ENCODE measurements around the gene CFAP65. TPM values are rescaled to one million over a fixed set of nuclear protein-coding genes. Genes with fewer than 3 reads are reported as not detected.

Gene CFAP65
- total RNA-seq, 1 experiment from 2014 or later: 0.03 TPM

DNA sequence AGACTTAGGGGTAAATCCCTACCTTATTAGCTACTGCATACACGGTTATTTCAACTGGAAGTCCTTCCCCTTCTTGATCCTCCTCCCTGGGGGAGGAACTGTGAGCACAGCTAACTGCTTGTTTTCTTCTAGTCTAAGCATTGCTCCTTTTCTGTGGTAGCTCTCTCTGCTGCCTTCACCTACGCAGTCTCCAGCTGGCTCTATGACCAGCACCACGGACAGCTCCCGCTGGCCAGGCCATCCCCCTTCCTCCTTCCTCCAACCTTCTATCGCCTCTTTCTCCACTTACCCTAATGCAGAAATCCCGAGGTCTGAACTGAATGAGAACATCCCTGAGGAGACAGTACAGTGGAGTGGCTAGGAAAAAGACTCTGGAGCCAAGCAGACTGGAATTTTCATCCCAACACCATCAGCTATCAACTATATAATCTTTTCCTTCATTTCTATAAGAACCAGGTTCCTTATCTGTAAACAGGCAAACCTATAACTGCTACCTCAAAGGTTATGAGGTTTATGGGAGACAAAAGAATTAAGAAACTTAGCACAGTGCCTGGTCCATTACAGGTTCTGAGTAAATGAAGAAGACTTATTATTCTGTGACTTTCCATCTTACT, 4.7 kb upstream of the CFAP65 start:
- Histone ChIP-seq H3K36me3 (no peaks in the 10 kb centered on the region), H3K9me3 (no peaks in the 10 kb centered on the region), H3K4me3 (no peak overlapping the region), H3K27me3 (peaks cover 22% of the 10 kb centered on the region)
- peak; percentile 28 for DNase-seq

DNA sequence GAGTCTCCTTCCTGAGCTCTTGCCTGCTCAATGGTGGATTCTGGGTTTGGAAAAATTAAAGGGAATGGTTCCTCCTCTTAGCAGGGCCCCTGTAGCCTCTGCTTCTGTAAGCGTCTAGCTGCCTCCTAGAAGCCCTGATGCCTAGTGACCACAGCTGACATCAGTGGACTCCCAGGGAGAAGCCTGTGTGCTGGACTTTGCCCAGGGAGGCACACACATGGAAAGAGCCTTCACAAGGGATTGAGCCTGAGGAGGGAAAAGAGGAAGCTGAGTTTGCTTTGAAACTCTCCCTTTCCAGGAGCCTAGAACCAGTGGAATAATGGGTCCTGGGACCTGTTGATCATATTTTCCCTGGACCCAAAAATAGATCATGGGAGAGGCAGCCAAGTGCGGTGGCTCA, 1.4 kb upstream of the CFAP65 start:
- Histone ChIP-seq H3K27me3 (peaks cover 31% of the 10 kb centered on the region), H3K9me3 (no peaks in the 10 kb centered on the region), H3K36me3 (no peaks in the 10 kb centered on the region), H3K4me3 (no peak overlapping the region)
- no peak for DNase-seq

DNA sequence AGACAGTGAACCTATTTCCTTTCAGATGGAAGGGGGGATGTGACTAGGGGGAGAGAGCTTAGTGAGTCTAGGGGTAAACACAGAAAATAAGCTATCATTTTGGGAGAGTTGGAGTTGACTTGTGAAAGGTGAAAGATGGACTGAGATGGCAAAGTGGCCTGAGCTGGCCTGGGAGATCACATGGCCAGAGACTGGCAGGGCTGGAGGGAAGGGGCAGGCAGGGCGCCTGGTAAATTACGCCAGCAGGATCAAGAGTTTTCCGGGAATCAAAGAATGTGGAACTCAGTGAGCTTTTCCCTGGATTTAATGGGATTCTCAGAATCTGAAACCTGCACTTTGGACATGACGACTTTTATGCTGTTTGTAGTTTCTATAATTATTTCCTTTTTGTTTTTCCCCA, 841 bp upstream of the CFAP65 start:
- no peaks in the 10 kb centered on the region for H3K36me3 ChIP-seq
- H3K4me3 ChIP-seq: no peak overlapping the region
- peaks cover 31% of the 10 kb centered on the region for H3K27me3 ChIP-seq
- DNase-seq: no peak
- H3K9me3 ChIP-seq: no peaks in the 10 kb centered on the region

DNA sequence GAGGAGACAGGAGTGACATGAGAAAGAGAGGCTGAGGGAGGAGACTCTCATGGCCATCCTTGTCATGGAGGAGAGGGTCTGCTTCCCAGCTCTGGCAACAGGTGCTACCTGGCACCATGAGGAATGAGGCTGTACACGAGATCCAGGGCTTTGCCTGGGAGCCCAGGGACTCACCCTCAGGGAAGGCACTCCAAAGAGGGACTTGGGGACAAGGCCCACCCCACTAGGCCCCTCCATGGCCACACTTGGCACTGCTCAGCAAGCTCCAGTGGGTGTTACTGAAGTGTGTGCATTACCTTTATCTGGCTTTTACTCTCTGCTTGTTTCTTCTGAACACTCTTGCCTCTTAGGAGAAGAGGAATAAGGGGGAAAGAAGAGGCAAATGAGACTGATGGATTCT, 2.7 kb downstream of the CFAP65 start:
- no peak for DNase-seq
- Histone ChIP-seq H3K9me3 (no peaks in the 10 kb centered on the region), H3K4me3 (no peak overlapping the region), H3K27me3 (peaks cover 40% of the 10 kb centered on the region), H3K36me3 (no peaks in the 10 kb centered on the region)

DNA sequence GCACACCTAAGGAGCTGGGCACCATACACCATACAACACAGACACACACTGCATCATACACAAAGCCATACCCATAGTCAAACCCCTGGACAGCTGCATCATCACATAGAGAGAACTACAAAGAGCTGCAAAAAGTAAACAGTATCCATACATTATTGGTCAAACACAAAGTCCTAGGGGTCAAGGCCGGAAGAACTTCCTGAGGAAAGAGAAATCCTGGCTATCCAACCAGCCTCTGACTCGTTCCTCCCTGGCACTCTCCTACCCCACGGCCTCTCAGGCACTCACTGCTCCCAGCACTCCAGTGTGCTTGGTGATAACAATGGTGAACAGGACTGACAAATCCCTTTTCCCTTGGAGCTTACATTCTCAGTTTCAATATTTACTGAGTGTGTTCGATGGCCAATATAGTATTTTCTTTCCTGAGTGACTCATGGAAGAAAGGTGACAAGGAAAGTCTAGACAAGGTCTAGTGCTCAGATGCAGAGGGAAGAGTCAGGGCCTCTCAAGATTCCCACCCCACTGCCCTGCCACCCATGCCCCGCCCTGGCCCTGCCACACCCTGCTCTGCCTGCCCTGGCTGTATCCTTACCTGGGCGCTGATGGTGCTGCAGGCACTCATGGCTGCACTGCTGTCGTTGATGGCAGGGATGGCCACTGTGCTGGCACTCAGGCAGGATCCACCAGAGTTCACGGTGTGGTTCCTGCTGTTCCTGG, 3.4 kb downstream of the CFAP65 start:
- Histone ChIP-seq H3K9me3 (no peaks in the 10 kb centered on the region), H3K27me3 (peaks cover 39% of the 10 kb centered on the region), H3K4me3 (no peak overlapping the region), H3K36me3 (no peaks in the 10 kb centered on the region)
- no peak for DNase-seq

DNA sequence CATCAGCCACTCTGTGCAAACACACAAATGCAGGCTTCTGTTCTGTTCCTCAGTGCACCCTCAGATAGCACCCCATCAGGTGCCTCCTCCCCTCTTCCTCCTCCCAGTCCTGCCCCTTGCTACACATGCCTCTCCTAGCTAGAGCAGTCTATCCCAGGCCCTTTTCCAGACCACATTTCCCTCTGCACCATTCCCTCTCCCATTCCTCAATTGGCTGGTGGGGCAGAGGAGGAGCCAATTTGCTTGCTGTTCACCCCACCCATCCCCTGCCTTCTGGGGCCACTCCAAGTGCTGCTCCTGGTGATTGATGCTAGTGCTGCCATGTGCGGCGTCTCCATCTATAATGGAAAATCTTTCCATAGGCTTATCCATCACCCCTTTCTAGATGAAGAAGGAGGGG, 5.4 kb downstream of the CFAP65 start:
- no peak for DNase-seq
- H3K27me3 ChIP-seq: peaks cover 24% of the 10 kb centered on the region
- H3K9me3 ChIP-seq: no peaks in the 10 kb centered on the region
- H3K4me3 ChIP-seq: no peak overlapping the region
- H3K36me3 ChIP-seq: no peaks in the 10 kb centered on the region

DNA sequence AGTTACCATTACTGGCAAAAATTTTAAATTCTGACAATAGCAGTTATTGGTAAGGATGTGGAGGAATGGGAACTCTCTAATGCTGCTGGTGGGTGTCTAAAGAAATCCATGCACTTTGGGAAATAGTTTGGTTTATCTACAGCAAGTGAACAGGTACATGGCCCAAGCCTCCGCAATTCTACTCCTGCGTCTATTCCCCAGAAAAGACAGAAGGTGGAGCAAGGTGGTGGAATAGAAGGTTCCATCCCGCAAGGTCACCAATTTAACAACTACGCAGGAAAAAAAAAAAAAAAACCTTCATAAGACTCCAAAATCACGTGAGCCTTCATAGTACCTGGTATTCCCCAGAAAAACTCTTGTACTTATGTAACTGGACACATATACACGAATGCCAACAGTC, 6.5 kb downstream of the CFAP65 start:
- DNase-seq: no peak
- H3K9me3 ChIP-seq: no peaks in the 10 kb centered on the region
- H3K36me3 ChIP-seq: no peaks in the 10 kb centered on the region
- no peak overlapping the region for H3K4me3 ChIP-seq
- H3K27me3 ChIP-seq: peaks cover 15% of the 10 kb centered on the region

DNA sequence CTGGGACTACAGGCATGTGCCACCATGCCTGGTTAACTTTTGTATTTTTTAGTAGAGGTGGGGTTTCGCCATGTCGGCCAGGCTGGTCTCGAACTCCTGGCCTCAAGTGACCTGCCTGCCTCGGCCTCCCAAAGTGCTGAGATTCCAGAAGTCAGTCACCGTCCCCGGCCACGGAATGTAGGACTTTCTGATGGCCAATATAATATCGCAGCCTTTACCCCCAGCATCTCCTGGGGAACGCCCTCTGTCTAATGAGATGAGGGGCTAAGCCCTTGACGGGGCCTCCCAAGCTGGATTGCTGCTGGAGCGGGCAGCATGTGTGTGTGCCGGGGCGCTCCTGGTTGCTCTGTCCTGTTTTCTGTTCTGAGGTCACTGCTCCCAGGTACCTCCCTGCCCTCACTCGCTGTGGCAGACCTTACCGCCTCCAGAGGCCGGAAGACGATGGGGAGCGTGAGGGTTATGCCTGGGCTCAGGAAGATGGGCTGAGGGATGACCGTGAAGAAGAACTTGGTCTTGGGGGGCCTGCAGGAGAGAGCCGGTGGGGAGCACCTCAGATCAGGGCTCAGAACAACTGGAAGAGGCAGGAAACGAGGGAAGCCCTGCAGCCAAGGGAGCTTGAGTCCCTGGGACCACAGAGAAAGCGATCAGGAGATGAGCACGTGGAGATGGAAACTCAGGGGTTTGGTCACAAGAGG, 9.1 kb downstream of the CFAP65 start:
- Histone ChIP-seq H3K27me3 (peaks cover 15% of the 10 kb centered on the region), H3K4me3 (no peak overlapping the region), H3K9me3 (no peaks in the 10 kb centered on the region)

DNA sequence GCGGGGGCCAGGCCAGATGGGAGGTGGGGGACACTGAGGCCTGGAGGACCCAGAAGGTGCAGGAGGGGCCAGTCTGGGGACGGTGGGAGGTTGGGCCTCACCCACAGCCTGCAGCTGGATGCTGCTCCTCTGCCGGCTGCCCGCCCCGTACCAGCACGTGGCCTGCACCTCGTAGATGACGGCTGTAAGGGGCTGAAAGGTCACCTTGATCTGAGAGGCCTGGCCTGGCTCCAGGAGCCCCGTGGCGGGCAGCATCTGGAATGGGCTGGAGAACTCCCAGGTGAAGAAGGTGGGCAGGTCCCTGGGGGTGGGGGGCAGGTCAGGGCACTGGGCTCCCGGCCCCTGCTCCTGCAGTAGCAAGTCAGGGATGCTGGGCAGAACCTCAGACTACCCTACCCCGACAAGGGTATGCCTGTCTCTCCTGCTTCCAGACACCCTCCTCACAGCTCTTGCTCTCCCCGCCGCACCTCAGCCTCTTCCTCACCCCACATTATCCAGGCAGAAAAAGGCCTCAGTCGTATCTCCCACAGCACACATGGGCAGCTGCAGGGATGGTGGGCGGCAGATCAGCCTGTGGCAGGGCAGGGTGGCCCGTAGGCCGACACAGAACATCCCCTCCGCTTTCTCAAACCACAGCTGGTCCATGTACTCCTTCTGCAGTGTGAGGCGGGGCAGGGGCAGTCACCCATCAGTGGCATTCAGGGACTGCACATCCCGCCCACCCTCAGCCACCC, 10.1 kb downstream of the CFAP65 start:
- DNase-seq: no peak
- Histone ChIP-seq H3K36me3 (no peaks in the 10 kb centered on the region), H3K4me3 (no peak overlapping the region), H3K27me3 (peaks cover 15% of the 10 kb centered on the region), H3K9me3 (no peaks in the 10 kb centered on the region)

More for the DNA sequence above, 9.1 kb downstream of the CFAP65 start:
- DNase-seq: no peak
- H3K36me3 ChIP-seq: no peaks in the 10 kb centered on the region

DNA sequence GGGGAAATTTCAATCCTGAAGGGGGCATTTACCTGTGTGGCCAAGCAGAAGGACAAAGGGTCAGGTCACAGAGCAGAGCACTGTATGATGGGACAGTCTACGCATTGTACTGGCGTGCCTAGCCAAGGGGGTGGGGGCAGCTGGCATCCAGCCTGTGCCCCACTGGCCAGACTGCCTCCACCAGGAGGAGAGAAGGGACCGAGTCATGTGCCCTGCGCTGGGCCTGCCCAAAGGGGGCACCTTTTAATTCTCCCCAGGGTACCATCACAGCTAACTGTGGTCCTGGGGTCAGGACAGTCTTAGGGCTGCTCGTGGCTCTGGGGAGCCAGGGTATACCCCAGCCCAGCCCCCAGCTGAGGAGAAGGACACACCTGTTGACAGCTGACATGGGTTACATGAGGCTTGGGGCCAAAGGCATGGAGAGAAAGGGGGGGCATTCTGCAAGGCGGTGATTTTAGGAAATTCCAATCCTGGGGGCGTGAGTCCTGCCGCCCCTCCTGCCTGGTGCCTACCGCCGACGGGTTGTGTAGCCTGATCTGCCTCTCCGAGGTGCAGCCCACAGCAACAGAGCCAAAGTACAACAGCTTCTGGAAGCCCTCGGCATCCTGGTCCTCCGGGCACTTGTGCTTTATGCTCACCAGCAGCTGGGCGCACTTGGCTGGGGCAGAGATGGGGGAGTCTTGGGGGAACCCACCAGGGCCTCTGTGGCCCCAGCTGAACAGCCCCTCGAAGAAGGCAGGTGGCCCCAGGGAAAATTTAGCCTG, 11.0 kb downstream of the CFAP65 start:
- no peaks in the 10 kb centered on the region for H3K36me3 ChIP-seq
- peaks cover 15% of the 10 kb centered on the region for H3K27me3 ChIP-seq
- H3K4me3 ChIP-seq: no peak overlapping the region
- H3K9me3 ChIP-seq: no peaks in the 10 kb centered on the region
- no peak for DNase-seq

DNA sequence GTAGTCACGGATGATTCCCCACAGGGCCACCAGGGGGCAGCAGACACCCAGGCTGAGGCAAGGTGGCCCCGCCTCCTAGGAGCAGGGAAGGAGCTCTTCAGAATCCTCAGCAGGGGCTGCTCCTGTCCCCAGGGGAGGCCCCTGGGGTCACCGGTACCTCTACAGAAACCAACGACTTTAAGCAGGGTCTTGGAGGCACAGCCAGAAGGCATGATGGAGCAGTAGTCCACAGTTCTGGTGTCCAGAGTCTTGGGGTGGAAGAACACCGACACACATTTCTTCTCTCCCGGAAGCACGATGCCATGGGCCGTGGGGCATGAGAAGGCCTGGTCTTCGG, 11.5 kb downstream of the CFAP65 start:
- Histone ChIP-seq H3K36me3 (no peaks in the 10 kb centered on the region), H3K27me3 (peaks cover 13% of the 10 kb centered on the region), H3K9me3 (no peaks in the 10 kb centered on the region), H3K4me3 (no peak overlapping the region)
- DNase-seq: peak; percentile 64

DNA sequence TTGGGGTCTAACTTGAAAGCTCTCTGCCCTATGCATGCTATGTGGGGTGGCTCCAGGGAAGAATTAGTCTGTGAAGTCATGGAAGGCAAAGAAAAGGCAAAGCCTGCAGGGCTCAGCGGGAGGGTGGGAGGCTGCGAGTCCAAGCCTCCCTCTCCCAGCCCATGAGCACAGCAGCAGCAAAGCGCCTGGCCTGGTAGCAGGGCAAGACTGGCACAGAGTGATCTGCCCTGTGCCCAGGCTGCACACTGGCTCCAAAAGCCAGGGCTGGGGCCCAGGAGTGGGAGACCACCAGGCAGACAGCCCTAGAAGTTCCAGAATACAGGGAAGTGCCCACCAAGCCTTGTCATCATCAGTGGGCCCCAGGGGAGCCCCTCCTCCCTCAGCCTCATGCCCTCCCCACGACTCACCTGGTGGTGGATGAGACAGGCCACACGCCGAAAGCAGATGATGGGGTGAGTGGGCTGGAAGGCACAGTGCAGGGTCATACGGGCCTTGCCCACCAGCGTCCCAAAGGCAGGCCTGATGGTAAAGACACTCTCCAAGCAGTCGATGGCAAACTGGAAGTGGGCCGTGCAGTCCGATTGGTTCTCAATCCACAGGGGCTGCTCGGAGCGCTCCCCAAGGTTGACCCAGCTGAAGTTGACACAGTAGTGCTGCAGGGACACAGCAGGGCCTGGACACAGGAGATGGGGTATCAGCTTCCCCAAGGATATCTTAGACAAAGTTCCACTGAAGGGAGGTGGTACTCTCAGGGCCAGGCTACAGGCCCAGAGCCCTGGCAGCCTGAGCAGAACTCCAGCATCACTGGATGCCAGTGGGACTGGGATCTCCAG, 12.1 kb downstream of the CFAP65 start:
- no peak for DNase-seq
- Histone ChIP-seq H3K36me3 (no peaks in the 10 kb centered on the region), H3K4me3 (no peak overlapping the region), H3K27me3 (peaks cover 8% of the 10 kb centered on the region), H3K9me3 (no peaks in the 10 kb centered on the region)

DNA sequence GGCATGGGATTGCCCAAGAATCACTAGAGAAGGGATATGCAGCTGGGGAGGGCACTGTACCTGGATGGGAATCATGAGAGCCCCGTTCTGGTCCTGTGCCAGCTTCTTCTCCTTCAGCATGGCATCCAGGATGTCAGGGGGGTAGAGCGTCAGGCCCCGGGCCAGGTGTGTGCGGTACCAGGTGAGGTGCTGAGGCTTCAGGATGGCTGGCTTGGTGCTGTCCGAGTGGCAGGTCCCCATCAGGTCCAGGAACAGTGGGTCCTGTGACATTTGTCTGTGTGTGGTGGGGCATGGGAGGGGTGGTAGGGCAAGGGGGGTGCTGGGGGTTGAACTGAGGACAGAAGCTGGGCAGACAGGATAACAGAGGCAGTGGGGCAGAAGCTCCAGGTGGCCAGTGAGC, 13.2 kb downstream of the CFAP65 start:
- Histone ChIP-seq H3K4me3 (no peak overlapping the region), H3K36me3 (no peaks in the 10 kb centered on the region), H3K9me3 (no peaks in the 10 kb centered on the region), H3K27me3 (no peaks in the 10 kb centered on the region)
- DNase-seq: no peak

DNA sequence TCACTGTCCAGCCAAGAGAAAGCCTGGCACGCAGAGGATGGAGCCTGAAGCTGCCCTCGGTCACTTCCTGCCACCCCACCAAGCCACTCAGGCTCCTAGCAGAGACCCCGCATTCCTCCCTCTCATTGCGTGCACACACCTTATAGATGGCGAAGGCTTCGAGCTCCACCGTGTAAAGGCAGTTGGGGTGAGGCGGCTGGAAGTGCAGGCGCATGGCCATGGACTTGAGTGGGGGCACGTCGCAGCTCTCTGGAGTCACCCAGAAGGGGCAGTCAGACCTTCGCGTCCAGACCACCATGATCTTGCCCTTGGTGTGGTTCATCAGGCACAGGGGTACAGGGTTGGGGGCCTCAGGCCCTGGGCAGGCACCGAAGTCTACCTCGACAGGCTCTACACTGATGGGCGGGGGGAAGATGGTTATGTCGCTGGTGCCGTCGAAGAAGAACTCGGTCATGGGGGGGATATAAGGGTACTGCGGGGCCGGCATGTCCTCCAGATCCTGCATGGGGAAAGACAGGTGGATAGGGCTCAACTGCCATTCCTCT, 13.7 kb downstream of the CFAP65 start:
- H3K4me3 ChIP-seq: no peak overlapping the region
- DNase-seq: no peak
- H3K9me3 ChIP-seq: no peaks in the 10 kb centered on the region
- no peaks in the 10 kb centered on the region for H3K27me3 ChIP-seq
- no peaks in the 10 kb centered on the region for H3K36me3 ChIP-seq

DNA sequence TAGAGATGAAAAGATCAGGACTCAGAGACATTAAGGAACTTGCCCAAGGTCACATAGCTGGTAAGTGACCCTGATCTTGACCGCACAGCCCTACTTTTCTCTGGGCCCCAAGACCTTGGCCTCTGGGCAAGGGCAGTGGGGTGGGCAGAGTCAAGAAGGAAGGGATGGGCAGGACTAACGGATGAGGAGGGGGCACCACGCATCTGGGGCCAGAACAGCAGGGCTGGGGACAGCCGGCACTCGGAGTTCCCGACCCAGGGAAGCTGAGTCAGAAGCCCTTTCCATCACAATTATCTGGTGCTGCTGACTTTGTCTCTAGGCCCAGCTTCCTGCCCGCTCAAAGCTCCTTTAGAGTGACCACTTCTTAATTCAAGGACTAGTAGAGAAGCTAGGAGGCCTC, 14.4 kb downstream of the CFAP65 start:
- H3K9me3 ChIP-seq: no peaks in the 10 kb centered on the region
- no peaks in the 10 kb centered on the region for H3K27me3 ChIP-seq
- H3K36me3 ChIP-seq: no peaks in the 10 kb centered on the region
- no peak for DNase-seq
- no peak overlapping the region for H3K4me3 ChIP-seq
